Pons (tissue), 1 donor: ENCODE data around the gene CLEC2A.
"Not testable (repeated sequence)": the region's sequence is repeated elsewhere in the genome, so short reads cannot be mapped to it uniquely, and the experiment has no call there.

ENCODE experiments used
- DNase-seq: peaks from one replicate; pipeline ENCODE4 v3.0.0-alpha.2; 2016; ENCODE audit warnings: low spot score

The CLEC2A gene

GRCh38 chr12:9881246-9881645 lies 50.9 kb downstream of the CLEC2A start, which contains the start of gene KLRF2:
KLRF2 (plus strand) TSS chr12:9881489; CDS start chr12:9881596, 107 bp downstream.
- DNase-seq: no peak

GRCh38 chr12:9880532-9881078 lies 51.6 kb downstream of the CLEC2A start:
- DNase-seq: no peak

GRCh38 chr12:9876120-9876519 lies 56.0 kb downstream of the CLEC2A start:
- DNase-seq: not testable (repeated sequence)

- DNase-seq: no peak
These were observed 59.4 kb downstream of the CLEC2A start for GRCh38 chr12:9872742-9873141.

GRCh38 chr12:9872162-9872561 lies 60.0 kb downstream of the CLEC2A start:
- DNase-seq: no peak

GRCh38 chr12:9870286-9870866 lies 61.8 kb downstream of the CLEC2A start:
- DNase-seq: peak; percentile 39

GRCh38 chr12:9869307-9870161 lies 62.6 kb downstream of the CLEC2A start, which contains the start of gene CLEC2B:
CLEC2B (minus strand) TSS chr12:9869354.
- peak; percentile 62 for DNase-seq

GRCh38 chr12:9868951-9869306 lies 63.2 kb downstream of the CLEC2A start:
- DNase-seq: no peak

GRCh38 chr12:9868311-9868801 lies 63.8 kb downstream of the CLEC2A start:
- peak; percentile 25 for DNase-seq

GRCh38 chr12:9867531-9867930 lies 64.6 kb downstream of the CLEC2A start:
- DNase-seq: peak; percentile 28

- DNase-seq: peak; percentile 32
These were observed 65.3 kb downstream of the CLEC2A start for GRCh38 chr12:9866860-9867269.

GRCh38 chr12:9864913-9865675 lies 67.1 kb downstream of the CLEC2A start:
- peak; percentile 8 for DNase-seq
